NCI-H128 (cell line): ENCODE measurements around the gene DRC7.

ENCODE experiments used
- DNase-seq: peaks from one replicate; lab custom pipeline; 2025; ENCODE audit not compliant: unreplicated experiment; lab: John Stamatoyannopoulos, UW

DRC7 gene

DNA sequence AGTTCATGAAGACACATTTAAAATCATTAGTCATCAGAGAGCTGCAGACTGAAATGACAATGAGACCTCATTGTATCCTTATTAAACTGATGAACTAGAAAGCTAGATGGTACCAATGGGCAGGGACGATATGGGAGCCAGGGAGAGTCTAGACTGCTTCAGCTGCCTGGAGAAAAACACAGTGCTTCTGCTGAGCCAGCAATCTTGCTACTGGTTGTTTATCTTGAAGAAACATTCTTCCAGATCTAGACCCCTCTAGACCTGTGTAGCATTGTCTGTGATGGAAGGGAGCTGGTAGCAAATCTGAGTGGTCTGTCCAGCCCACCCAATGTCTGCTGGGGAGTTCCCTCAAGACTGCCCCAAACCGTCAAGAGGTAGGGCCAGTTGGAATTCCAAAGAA is 2.0 kb upstream of the DRC7 start:
- DNase-seq: no peak

- no peak for DNase-seq
Measured at GRCh38 chr16:57693550-57693949, 1.1 kb upstream of the DRC7 start.

DNA sequence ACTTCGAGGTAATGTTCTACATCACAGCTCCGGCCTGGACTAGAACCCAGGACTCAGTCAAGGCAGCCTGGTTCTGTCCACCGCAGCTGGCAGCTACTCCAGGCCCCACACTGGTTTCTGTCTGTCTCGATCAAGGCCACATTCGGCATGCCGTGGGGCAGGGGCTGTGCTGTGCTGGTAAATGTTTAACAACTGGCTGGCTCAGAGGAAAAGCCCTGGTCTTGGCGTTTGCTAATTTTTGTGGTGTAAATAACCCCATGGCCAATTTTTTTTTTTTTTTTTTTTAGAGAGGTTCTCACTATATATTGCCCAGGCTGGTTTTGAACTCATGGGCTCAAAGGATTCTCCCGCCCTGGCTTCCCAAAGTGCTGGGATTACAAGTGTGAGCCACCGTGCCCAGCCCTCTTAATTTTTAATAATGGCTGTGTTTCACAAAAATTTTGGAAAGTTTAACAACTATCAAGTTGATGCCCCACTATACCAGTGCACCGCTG is 328 bp upstream of the DRC7 start:
- DNase-seq: no peak

- DNase-seq: no peak
Measured at GRCh38 chr16:57695680-57696069, 1.1 kb downstream of the DRC7 start.

DNA sequence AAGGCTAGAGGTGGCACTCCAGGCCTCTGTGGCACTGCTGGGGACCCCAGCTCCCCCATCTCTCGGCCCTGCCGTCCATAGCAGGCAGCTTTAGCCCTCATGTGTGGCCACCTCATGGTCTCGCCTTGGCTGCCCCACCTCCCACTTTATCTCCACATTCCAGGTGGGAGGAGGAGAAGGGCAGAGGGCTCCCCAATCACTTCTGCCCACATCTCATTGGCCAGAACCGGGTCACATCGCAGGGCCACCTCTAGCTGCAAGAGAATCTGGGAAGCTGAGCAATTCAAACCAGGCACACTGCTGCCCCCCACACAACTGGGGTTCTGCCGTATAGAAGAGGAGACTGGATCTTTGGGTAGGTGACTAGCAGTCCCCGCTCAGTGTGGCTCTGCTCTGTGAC is 1.6 kb downstream of the DRC7 start:
- DNase-seq: no peak

GRCh38 chr16:57697896-57698537 is 3.4 kb downstream of the DRC7 start:
- DNase-seq: no peak

DNA sequence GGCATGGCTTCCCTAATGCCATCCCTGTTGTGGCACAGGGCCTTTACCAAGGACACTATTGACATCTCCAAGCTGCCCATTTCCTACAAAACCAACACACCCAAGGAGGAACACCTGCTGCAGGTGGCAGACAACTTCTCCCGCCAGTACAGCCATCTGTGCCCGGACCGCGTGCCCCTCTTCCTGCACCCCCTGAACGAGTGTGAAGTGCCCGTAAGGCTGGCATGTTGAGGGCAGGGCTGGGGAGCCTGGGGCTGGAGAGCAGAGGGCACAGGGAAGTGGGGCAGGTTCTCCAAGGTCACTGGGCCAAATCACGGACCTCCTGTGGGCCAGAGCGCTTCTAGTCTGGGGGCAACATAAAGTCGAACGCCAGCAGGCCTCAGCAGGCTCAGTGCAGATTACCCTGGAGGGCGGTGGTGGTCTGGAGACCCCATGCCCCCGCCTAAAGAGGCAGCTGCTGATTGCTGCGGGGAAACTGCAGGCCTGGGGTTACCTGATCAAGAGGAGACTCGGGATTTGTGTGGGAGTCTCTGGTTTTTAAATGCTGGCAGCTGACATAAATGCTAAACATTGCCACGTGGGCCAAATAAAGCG is 4.3 kb downstream of the DRC7 start:
- DNase-seq: no peak

GRCh38 chr16:57699481-57699880 is 4.9 kb downstream of the DRC7 start:
- DNase-seq: no peak

DNA sequence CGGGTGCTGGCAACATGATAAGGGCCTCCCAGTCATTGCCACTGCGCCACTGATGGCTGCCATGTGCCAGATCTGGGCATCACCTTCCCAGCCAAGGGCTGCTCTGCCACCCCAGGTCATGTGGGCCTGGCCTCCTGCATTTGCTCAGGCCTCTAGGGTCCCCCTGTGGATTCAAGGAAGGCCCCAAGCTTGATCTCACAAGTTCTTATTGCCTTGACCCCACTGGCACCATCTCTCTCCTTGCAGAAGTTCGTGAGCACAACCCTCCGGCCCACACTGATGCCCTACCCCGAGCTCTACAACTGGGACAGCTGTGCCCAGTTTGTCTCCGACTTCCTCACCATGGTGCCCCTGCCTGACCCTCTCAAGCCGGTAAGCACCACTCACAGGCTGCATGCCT is 5.3 kb downstream of the DRC7 start:
- DNase-seq: no peak

DNA sequence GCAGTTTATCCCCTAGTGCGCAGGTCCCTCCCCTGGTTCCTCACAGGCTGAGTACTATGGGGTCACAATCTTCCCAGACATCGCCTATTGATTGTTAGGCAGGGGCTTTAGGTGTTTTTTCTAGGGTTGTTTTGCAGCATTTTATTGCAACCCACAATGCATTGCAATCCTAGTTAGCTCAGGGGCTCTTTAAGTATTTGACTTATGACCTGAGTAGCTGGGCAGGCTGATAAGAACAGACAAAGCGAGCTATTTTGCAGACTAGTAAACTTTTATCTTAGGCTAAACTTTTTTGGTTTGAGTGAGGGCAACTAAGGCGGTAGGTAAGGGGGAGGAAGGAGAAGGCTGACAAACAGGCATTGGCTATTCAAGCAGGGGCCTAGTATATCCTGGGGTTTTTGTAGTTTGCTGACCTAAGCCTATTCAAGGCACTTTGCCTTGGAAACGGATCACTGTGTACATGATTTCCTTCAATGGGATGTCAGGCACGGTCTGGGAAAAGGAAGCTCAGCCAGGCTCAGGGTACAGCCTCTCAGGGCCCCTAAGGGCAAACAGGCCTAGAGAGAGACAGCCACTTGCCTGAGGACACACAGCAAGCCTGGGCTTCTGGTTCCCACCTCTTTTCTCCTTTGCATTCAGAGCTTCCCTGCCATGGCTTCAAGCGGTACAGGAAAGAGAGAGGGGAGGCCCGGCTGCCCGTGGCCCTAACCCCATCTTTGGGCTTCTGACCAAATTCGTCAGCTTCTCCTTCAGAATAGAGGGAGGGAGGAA is 6.4 kb downstream of the DRC7 start:
- DNase-seq: no peak

- no peak for DNase-seq
Measured at GRCh38 chr16:57701759-57702371, 7.3 kb downstream of the DRC7 start.

GRCh38 chr16:57703416-57704010 is 8.9 kb downstream of the DRC7 start:
- no peak for DNase-seq

GRCh38 chr16:57704011-57704904 is 9.7 kb downstream of the DRC7 start:
- no peak for DNase-seq

GRCh38 chr16:57704905-57705852 is 10.6 kb downstream of the DRC7 start:
- no peak for DNase-seq

GRCh38 chr16:57706717-57707116 is 12.1 kb downstream of the DRC7 start:
- DNase-seq: no peak

DNA sequence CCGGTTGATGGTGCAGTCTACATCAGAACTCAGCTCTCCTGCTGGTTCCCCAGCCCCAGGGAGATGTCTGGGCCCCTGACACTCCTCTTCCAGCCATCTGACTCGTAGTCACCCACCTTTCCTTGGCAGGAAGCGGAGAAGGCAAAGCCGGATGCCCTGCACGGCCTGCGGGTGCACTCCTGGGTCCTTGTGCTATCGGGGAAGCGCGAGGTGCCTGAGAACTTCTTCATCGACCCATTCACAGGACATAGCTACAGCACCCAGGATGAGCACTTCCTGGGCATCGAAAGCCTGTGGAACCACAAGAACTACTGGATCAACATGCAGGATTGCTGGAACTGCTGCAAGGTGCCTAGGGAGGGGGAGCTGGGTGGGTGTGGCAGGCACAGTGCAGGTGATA is 12.7 kb downstream of the DRC7 start:
- DNase-seq: no peak

DNA sequence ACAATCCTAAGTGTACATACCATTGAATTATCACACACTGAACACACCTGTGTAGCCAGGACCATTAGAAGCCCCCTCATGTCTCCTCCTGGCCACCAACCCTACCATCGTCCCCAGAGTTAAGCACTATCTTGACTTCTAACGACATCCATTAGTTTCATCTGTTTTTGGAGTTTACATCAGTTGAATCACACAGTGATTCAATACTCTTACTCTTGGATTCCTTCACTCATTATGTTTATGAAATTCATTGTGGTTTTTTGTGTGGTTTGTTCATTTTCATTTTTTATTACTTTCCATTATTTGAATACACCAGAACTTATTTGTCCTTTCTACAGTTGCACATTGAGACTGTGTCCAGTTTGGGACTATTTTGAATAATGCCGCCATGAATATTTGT is 13.6 kb downstream of the DRC7 start:
- DNase-seq: no peak

DNA sequence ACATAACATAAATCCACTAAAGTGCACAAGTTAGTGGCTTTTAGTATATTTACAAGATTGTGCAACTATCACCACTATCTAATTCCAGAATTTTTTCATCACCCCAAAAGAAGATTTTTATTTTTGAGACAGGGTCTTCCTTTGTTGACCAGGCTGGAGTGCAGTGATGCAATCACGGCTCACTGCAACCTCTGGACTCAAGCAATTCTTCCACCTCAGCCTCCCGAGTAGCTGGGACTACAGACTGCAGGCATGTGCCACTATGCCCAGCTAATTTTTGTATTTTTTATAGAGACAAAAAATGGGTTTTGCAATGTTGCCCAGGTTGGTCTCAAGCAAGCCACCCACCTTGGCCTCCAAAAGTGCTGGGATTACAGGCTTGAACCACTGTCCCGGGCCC is 15.1 kb downstream of the DRC7 start:
- DNase-seq: no peak

- DNase-seq: no peak
Measured at GRCh38 chr16:57711346-57711745, 16.7 kb downstream of the DRC7 start.
